Amniotic stem cell (primary cell): ENCODE data around the gene LHFPL3.
"Not testable (repeated sequence)": the region's sequence is repeated elsewhere in the genome, so short reads cannot be mapped to it uniquely, and the experiment has no call there.

Experiments
- DNase-seq: peaks from one replicate; lab custom pipeline; 2025; lab: John Stamatoyannopoulos, UW

LHFPL3 gene

GRCh38 chr7:104695563-104695962 lies 367.2 kb downstream of the LHFPL3 start:
- no peak for DNase-seq

DNA sequence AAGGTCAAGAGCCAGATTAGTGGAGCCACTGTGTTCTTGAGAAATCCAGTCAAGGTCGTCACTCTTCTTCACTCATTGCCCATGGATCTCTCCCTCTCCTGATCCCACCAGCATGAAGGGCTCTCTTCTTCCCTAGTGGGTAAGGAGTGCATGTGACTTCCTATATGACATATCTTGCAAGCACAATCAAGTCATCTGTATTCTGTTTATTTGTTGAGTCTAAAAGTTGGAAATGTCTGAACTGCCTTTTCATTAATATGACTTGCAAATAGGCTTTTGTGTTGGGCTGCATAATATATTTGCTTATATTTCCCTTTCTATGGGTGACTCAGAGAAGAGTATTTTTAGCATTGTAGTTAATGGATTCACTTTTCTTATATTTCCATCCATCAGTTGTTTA lies 371.9 kb downstream of the LHFPL3 start:
- DNase-seq, result no peak

DNA sequence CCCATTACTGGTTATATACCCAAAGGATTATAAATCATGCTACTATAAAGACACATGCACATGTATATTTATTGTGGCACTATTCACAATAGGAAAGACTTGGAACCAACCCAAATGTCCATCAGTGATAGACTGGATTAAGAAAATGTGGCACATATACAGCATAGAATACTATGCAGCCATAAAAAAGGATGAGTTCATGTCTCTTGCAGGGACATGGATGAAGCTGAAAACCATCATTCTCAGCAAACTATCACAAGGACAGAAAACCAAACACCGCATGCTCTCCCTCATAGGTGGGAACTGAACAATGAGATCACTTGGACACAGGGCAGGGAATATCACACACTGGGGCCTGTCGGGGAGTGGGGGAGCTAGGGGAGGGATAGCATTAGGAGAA lies 392.6 kb downstream of the LHFPL3 start:
- not testable (repeated sequence) for DNase-seq

DNA sequence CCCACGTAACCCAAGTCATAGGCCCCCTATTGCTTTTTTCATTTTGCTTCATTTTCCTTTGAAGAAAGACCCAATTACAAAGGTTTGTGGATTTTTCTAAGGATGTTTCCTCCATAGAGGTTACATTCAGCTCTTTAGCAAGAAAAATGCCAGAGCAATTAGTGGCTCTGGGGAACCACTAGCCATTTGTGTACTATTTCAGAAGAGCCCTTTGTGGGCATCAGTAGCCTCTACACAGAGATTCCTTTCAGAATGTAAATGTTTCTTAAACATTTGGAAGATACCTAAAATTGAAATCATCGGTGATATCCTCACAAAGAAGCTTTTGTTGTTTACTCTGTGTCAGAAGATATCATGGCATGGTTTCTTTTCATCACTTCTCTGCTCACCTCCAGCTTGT lies 394.6 kb downstream of the LHFPL3 start:
- no peak for DNase-seq

GRCh38 chr7:104758504-104758903 lies 430.1 kb downstream of the LHFPL3 start:
- DNase-seq, result no peak

- no peak for DNase-seq
Measured at GRCh38 chr7:104761892-104762291, 433.5 kb downstream of the LHFPL3 start.

- DNase-seq, result no peak
Measured at GRCh38 chr7:104767113-104767512, 438.7 kb downstream of the LHFPL3 start.

DNA sequence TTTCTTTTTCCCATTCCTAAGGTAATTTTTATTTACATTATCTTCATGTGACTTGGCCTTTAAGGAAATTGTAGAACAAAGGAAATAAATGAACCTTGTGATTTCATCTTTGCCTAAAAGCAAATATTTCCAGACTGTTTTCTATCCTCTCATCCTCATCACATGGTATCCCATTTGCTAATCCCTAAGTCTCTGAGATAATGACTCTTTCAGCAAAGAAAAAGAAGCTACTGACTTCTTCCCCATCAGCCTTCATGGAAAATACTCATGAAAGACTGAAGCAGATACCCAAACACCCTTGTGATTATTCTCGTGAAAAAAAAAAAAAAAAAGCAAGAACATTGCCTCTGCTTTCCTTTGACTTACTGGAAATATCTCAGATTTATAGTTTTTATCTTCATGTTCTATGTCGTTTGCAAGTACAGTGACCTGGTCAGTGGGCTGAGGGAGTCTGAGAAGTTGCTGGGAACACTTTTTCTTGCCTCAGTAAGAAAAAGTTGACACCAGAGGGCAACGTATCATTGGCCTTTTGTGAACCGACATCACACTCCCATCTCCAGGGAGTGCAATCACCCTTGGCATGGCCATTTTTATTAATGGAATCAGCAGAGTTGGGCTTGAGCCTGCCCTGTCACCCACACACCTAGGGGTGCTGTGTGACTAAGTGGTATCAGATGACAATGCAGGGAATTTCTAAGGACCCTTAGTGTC lies 439.6 kb downstream of the LHFPL3 start:
- no peak for DNase-seq

DNA sequence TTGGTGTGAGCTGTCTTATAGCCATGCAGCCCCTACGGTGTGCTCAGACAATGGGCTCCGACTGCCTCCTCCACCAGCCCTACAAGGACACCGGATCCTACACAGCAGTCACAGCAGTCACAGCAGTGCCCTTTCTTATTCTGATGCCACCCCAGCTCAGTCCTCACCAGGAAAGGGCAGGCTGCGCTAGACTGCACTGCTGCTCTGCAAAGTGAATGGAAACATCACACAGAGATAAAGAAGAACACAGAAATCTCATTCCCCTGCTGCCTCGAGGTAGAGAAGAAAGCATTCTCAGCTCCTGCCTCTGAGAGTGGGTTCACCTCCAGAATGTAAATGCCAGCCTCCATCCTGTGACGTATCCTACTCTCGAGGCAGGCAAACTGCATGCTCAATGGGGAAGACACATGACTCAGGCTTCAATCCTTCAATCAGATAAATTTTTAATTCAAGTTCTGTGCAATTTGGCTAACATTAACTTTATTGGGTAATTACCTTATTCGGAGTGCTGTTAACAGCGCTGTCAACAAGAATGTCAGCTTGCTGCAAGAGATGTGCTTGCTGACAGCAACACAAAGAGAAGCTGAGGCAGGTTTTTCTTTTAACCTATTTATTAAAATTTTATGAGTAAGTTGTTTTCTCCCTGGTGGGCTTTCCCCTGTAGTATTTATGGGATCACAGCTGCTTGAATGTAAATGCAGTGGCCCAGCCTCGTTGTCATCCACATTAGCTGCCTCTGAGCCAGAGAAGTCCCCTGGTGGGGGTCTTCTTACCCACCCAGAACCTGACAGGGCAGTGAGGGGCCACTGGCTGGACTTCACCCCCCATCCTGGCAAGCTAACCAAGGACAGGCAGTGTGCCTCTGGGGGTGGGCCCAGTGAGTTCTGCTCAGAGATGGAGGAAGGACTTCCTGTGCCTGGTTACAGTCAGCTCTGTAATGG lies 444.3 kb downstream of the LHFPL3 start:
- DNase-seq, result no peak

DNA sequence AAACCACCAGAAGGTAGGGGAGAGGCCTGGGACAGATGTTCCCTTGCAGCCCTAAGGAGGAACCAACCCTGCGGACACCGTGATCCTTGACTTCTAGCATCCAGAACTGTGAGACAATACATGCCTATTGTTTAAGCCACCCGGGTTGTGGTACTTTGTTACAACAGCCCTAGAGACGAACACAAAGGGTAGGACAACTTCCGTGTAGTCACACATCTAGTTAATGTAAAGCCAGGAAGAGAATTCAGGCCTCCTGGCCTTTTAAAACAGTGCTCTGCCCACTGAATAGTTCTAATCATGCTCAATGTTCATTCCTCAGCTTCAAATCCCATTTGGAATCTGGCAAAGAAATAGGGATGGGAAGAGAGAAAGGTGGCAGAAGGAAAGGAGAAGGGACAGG lies 445.4 kb downstream of the LHFPL3 start:
- no peak for DNase-seq

DNA sequence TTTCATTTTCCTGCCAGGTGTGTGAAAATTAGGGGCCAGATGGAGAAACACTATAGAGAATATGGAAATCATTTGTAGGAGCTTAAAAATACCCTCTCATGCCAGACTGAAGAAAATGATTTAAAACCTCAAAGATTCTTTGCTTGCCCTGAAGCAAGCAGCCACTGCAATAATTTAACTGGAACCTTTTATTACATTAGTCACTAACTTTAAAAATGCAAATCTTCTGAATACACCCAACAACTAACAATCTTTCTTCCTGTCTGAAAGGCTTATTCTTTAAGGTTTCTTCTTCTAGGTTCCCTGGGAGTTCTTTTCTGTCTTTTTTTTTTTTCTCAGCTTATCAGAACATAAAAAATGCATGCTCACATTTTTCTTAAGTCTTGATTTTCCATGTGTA lies 447.1 kb downstream of the LHFPL3 start:
- no peak for DNase-seq

DNA sequence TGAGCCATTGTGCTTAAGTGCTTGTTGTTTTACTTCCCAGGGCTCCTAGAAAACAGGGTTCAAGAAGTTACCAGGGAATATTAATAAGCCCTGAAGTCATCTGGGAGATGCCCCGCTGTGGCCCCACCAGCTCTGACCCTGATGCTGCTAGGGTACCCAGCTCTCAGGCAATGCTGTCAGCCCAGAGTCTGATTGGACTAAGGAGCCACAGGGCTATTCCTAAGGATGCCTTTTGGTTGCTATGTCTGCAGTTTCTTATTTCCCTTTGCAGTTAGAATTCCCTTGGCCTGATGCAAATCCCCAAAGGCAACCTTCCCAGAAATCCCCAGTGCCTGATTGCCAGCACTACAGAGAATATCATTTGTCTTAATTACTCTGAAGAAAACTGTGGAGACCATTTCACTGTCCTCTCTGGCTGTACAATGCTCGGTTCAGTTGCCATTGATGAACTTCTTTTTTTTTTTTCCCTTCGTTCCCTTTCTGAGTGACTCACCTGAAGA lies 448.9 kb downstream of the LHFPL3 start:
- DNase-seq, result no peak

- no peak for DNase-seq
Measured at GRCh38 chr7:104779888-104780287, 451.5 kb downstream of the LHFPL3 start.

- no peak for DNase-seq
Measured at GRCh38 chr7:104784686-104785085, 456.3 kb downstream of the LHFPL3 start.

DNA sequence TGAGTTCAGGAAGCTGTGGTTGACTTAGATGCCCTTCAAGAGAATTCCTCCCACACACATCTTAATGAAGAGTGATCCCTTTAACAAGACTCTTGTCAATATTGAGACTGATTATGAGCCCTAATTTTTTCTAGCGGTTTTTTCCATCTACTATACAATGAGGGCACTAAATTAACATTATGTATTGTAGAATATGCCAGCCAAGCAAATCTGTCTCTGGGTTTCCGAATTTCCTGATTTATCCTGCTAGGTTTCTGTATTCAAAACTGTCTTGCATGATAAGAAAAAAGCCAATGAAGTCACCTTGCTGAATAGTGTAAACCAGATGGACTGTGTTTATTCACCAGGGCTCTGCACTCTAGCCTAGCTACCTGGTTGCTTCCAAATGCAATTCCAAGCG lies 461.4 kb downstream of the LHFPL3 start:
- no peak for DNase-seq

DNA sequence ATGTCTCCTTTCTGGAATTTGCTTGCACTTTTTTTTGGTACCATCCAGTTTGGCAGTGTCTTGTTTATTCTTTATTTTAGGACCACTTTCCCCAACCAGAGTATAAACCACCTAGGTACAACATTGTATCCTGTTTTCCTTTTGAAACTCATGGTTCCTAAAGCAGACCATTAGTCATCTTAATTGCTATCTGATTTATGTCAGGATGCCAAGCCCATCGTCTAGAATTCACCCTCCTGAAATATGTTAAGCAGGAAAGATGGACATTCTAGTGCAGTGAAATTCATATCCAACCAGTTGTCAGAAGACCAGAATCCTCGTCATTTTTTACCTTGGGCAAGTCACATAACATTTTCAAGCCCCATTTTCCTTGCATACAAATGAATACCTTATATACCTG lies 462.0 kb downstream of the LHFPL3 start:
- DNase-seq, result no peak

DNA sequence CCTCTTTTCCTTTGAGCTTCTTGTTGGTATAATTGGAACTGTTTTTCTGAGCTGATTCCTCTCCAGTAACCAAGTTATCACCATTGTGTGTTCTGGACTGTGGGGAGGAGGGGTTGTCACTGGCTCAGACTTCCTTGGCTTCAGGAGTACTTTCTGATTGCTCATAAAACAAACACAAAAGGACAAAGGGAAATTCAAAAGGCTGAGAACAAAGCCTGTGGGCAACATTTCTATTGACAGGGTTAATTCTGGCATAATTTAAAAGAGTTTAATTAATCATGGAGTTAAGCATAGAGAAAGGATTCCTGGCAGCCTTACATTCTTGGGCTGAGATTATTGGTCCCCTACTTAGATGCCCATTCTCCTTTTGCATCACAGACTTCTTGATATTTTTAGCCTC lies 462.7 kb downstream of the LHFPL3 start:
- no peak for DNase-seq

- no peak for DNase-seq
Measured at GRCh38 chr7:104793066-104793465, 464.7 kb downstream of the LHFPL3 start.

DNA sequence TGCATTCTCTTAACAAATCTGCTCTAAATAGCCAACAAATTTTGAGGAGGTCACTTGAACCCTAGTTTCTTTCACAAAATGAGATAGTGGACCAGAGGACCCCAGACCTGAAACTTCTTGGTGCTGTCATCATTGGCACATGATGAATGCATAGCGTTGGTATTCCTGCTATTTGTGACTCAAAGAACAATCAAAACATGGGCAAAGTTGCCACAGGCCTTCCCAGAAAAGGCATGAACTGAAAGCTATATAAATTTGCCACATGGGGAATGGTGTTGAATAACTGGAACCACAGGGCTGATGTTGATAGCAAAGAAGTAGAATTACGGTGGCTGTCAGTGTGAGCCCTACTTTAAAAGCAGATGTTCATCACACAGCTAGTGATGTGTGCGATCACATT lies 465.8 kb downstream of the LHFPL3 start:
- DNase-seq, result no peak

- no peak for DNase-seq
Measured at GRCh38 chr7:104794589-104794988, 466.2 kb downstream of the LHFPL3 start.

- DNase-seq, result no peak
Measured at GRCh38 chr7:104795086-104795485, 466.7 kb downstream of the LHFPL3 start.

GRCh38 chr7:104795616-104796398 lies 467.4 kb downstream of the LHFPL3 start:
- DNase-seq, result no peak
